MM.1S (cell line): ENCODE measurements around the gene KRTAP5-6.
A peak's percentile ranks its signal among the peaks of the same experiment; 100 is the strongest.

Experiments used
- DNase-seq: peaks from one replicate; pipeline ENCODE4 v3.0.0-alpha.2; 2015
- H2AFZ ChIP-seq: fragments of 300-600 bp; sonication (generic); 2 replicates; pipeline ENCODE4 v1.6.0; 2016; ENCODE audit warnings: antibody characterized with exemption, low read length
- H3F3A ChIP-seq: fragments of 300-600 bp; sonication (generic); 2 replicates; pipeline ENCODE4 v1.6.1; 2016; ENCODE audit warnings: mild to moderate bottlenecking, antibody characterized with exemption, low read length, moderate library complexity, mixed read lengths; ENCODE audit not compliant: insufficient read depth
- H3K27ac ChIP-seq: fragments of 300-600 bp; sonication (generic); 2 replicates; pipeline ENCODE4 v1.5.1; 2016; ENCODE audit warnings: mild to moderate bottlenecking, low read length
- H3K27me3 ChIP-seq: fragments of 300-600 bp; sonication (generic); replicated peaks from 2 replicates; pipeline ENCODE4 v1.6.0; 2016; ENCODE audit warnings: low read length; ENCODE audit not compliant: insufficient read depth
- H3K36me3 ChIP-seq: fragments of 300-600 bp; sonication (generic); replicated peaks from 2 replicates; pipeline ENCODE4 v1.6.1; 2016; ENCODE audit warnings: mild to moderate bottlenecking, low read length, mixed read lengths; ENCODE audit not compliant: insufficient read depth
- H3K4me1 ChIP-seq: fragments of 300-600 bp; sonication (generic); 2 replicates; pipeline ENCODE4 v1.6.1; 2016; ENCODE audit warnings: low read length, mixed read lengths
- H3K4me2 ChIP-seq: fragments of 300-600 bp; sonication (generic); 2 replicates; pipeline ENCODE4 v1.6.0; 2016; ENCODE audit warnings: low read depth, low read length
- H3K4me3 ChIP-seq: fragments of 300-600 bp; sonication (generic); 2 replicates; pipeline ENCODE4 v1.5.1; 2016; ENCODE audit warnings: low read length, mixed read lengths
- H3K79me2 ChIP-seq: fragments of 300-600 bp; sonication (generic); 2 replicates; pipeline ENCODE4 v1.6.1; 2016; ENCODE audit warnings: mixed run types, low read length, mixed read lengths
- H3K9ac ChIP-seq: fragments of 300-600 bp; sonication (generic); 2 replicates; pipeline ENCODE4 v1.6.1; 2016; ENCODE audit warnings: low read length, mixed read lengths
- H3K9me2 ChIP-seq: fragments of 300-600 bp; sonication (generic); replicated peaks from 2 replicates; pipeline ENCODE4 v1.6.1; 2016; ENCODE audit warnings: mild to moderate bottlenecking, low read length, mixed read lengths; ENCODE audit not compliant: insufficient read depth
- H3K9me3 ChIP-seq: fragments of 300-600 bp; sonication (generic); replicated peaks from 2 replicates; pipeline ENCODE4 v1.6.1; 2016; ENCODE audit warnings: mild to moderate bottlenecking, low read length, mixed read lengths; ENCODE audit not compliant: insufficient read depth
- H4K20me1 ChIP-seq: fragments of 300-600 bp; sonication (generic); 2 replicates; pipeline ENCODE4 v1.6.1; 2016; ENCODE audit warnings: mild to moderate bottlenecking, low read length, moderate library complexity, mixed read lengths; ENCODE audit not compliant: insufficient read depth
- CTCF ChIP-seq: fragments of 300-600 bp; sonication (generic); IDR thresholded peaks from 2 replicates; pipeline ENCODE4 v1.5.1; 2016; ENCODE audit warnings: antibody characterized with exemption, low read length, mixed read lengths
- EZH2 ChIP-seq: fragments of 300-600 bp; sonication (generic); optimal IDR thresholded peaks from 2 replicates; pipeline ENCODE3; 2017; ENCODE audit warnings: low read depth, mild to moderate bottlenecking, antibody characterized with exemption, low read length, mixed read lengths
- EZH2phosphoT487 ChIP-seq: fragments of 300-600 bp; sonication (generic); IDR thresholded peaks from 2 replicates; pipeline ENCODE4 v1.6.1; 2018; ENCODE audit warnings: antibody characterized with exemption, low read length

KRTAP5-6 gene

DNA sequence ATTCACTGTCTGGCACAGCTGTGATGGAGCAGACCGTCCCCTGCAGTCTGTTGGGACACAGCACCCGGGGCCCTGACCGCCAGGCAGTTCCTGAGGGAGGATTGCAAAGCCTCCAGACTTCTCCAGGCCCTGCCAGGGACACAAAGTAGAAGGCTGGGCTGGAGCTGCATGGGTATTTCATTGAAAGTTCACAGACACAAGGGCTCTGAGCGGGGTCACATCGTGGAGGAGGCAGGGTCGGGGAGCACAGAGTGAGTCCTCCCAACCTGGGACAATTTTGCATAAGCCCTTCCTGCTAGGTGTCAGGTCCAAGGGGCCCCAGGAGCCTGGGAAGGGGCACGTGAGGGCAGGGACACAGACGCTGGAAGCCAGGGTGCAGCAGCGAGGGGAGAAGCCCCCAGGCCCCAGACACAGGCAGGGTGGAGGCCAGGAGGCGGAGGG, 37.7 kb downstream of the KRTAP5-6 start:
- H3K4me1 ChIP-seq: no peaks in the 10 kb centered on the region
- H3K27ac ChIP-seq: no peak overlapping the region
- no peak overlapping the region for H3K4me2 ChIP-seq

DNA sequence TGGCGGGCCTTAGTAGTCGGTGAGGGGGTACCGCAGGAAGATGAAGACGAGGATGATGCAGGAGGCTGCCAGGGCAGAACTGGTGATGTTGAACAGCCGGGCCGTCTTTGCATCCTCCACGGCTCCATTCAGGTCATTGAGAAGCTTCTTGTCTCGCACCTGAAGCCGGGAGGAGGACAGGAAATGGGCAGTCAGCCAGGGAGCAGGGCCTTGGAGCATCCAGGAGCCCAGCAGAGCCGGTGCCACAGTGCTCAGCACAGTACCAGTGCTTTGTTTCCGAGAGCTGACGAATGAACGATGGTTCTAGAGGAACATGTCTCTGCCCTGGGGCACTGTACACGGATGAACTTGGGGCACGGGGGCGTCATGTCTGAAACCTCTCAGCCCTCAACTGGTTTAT, 38.3 kb downstream of the KRTAP5-6 start:
- Histone ChIP-seq H3K9ac (no peak overlapping the region), H3K79me2 (no peaks in the 10 kb centered on the region), H3K4me1 (no peaks in the 10 kb centered on the region), H3K36me3 (no peaks in the 10 kb centered on the region), H3K27ac (no peak overlapping the region), H3F3A (no peaks in the 10 kb centered on the region), H3K4me2 (no peak overlapping the region), H3K9me2 (no peaks in the 10 kb centered on the region), H2AFZ (no peak overlapping the region), H4K20me1 (no peaks in the 10 kb centered on the region), H3K9me3 (no peaks in the 10 kb centered on the region), H3K27me3 (peaks cover 91% of the 10 kb centered on the region), H3K4me3 (no peak overlapping the region)
- no peak for DNase-seq
- TF ChIP-seq CTCF: no peak
- TF ChIP-seq EZH2: peak; percentile 64

More for the DNA sequence above, 37.7 kb downstream of the KRTAP5-6 start:
- no peaks in the 10 kb centered on the region for H3F3A ChIP-seq
- H3K9me3 ChIP-seq: no peaks in the 10 kb centered on the region
- no peak overlapping the region for H3K9ac ChIP-seq
- H3K9me2 ChIP-seq: no peaks in the 10 kb centered on the region
- no peak overlapping the region for H2AFZ ChIP-seq
- DNase-seq: no peak
- H4K20me1 ChIP-seq: no peaks in the 10 kb centered on the region
- H3K27me3 ChIP-seq: peaks cover 92% of the 10 kb centered on the region
- TF ChIP-seq EZH2phosphoT487 (no peak), CTCF (no peak), EZH2 (no peak)
- no peak overlapping the region for H3K4me3 ChIP-seq
- no peaks in the 10 kb centered on the region for H3K36me3 ChIP-seq
- no peaks in the 10 kb centered on the region for H3K79me2 ChIP-seq

GRCh38 chr11:1736447-1736992, 39.5 kb downstream of the KRTAP5-6 start:
- no peaks in the 10 kb centered on the region for H4K20me1 ChIP-seq
- no peaks in the 10 kb centered on the region for H3K9me2 ChIP-seq
- no peak overlapping the region for H3K27ac ChIP-seq
- H3K27me3 ChIP-seq: peaks cover 94% of the 10 kb centered on the region
- H2AFZ ChIP-seq: no peak overlapping the region
- DNase-seq: no peak
- H3K4me1 ChIP-seq: no peaks in the 10 kb centered on the region
- no peaks in the 10 kb centered on the region for H3K9me3 ChIP-seq
- H3K36me3 ChIP-seq: no peaks in the 10 kb centered on the region
- H3K79me2 ChIP-seq: no peaks in the 10 kb centered on the region
- H3F3A ChIP-seq: no peaks in the 10 kb centered on the region
- TF ChIP-seq CTCF (no peak), EZH2 (no peak), EZH2phosphoT487 (no peak)
- no peak overlapping the region for H3K9ac ChIP-seq
- H3K4me3 ChIP-seq: no peak overlapping the region
- no peak overlapping the region for H3K4me2 ChIP-seq
